Gastroesophageal sphincter (tissue), 3 donors: Measurements from ENCODE around the gene MED8.

Experiments
- CTCF ChIP-seq, 4 experiments: fragments of 200-600 bp in 2 of 4; fragments of 450-650 bp in 2 of 4; sonication (generic) in 1 of 4; IDR thresholded peaks; one replicate each; pipeline ENCODE4 v1.5.1; 2017 to 2019; ENCODE audit warnings: antibody characterized with exemption in 4 of 4, mild to moderate bottlenecking in 2 of 4, moderate library complexity in 2 of 4
- EP300 ChIP-seq: sonication (generic); formaldehyde crosslinking; IDR thresholded peaks from one replicate; pipeline ENCODE4 v1.6.1; 2017; ENCODE audit warnings: antibody characterized with exemption, mild to moderate bottlenecking
- POLR2A ChIP-seq, 2 donors: fragments of 450-650 bp; IDR thresholded peaks; one replicate each; pipeline ENCODE4 v1.6.1; 2017; ENCODE audit warnings: antibody characterized with exemption in 2 of 2, mild to moderate bottlenecking in 2 of 2, moderate library complexity in 1 of 2

- no peak for TF ChIP-seq CTCF (IDR thresholded peaks at IDR 0.05)
- TF ChIP-seq EP300: no peak
- TF ChIP-seq POLR2A (IDR thresholded peaks at IDR 0.05): no peak
These were observed 32.6 kb upstream of the MED8 start for GRCh38 chr1:43421976-43422750.
